GM12892 (cell line): ENCODE data around the gene RABL6.

ENCODE experiments used
- POLR2A ChIP-seq: IDR thresholded peaks from 2 replicates; pipeline ENCODE4 v1.6.1; 2011; ENCODE audit warnings: low read depth, low read length, control low read depth
- POLR2AphosphoS5 ChIP-seq: IDR thresholded peaks from 2 replicates; pipeline ENCODE4 v1.6.1; 2011; ENCODE audit warnings: low read depth, low read length, control low read depth

DNA sequence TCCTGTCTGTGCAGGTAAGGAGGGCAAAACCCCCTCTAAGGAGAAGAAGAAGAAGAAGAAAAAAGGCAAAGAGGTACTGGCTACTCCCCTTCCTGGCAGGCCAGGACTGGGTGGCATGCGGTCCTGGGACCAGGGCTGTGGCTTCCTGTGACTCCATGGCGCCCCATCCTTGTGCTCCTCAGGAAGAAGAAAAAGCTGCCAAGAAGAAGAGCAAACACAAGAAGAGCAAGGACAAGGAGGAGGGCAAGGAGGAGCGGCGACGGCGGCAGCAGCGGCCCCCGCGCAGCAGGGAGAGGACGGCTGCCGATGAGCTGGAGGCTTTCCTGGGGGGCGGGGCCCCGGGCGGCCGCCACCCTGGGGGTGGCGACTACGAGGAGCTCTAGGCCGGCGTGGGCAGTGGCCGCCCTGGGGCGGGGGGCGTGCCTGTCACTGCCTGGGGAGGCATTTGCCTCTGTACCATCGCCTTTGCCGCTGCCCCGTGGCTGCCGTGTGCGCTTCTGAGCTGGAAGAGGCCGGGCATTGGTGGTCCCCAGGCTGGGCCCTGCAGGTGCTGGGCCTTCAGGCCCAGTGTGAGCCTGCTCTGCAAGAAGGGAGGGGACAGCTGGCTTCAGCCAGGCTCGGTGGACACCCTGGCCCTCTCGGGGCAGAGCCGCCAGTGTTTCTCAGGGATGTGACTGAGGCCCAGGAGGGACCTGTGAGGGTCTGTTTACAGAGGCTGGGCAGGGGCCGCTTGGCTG, 32.6 kb downstream of the RABL6 start:
- TF ChIP-seq POLR2AphosphoS5 = no peak
- TF ChIP-seq POLR2A = no peak
